Bronchial epithelial cell (primary cell): Measurements from ENCODE around the gene KLF7. TPM values are rescaled to one million over a fixed set of nuclear protein-coding genes. Genes with fewer than 3 reads are reported as not detected.

Source experiments
- DNase-seq: peaks from one replicate; pipeline ENCODE4 v3.0.0-alpha.2; 2010; ENCODE audit warnings: low read depth
- FAIRE-seq: peaks from 2 replicates; lab custom pipeline; 2011; peaks lifted over from hg19 to GRCh38; lab: Jason Lieb, UNC
- H3K27me3 ChIP-seq: 2 replicates; pipeline ENCODE4 v1.5.1; 2011; ENCODE audit warnings: low read length; ENCODE audit not compliant: control insufficient read depth, insufficient read depth
- H3K36me3 ChIP-seq: 2 replicates; pipeline ENCODE4 v1.5.1; 2011; ENCODE audit warnings: low read length; ENCODE audit not compliant: control insufficient read depth, insufficient read depth
- H3K4me3 ChIP-seq: 2 replicates; pipeline ENCODE4 v1.5.1; 2011; ENCODE audit warnings: mild to moderate bottlenecking, low read depth, low read length, control low read depth
- CTCF ChIP-seq: IDR thresholded peaks from 2 replicates; pipeline ENCODE4 v1.5.1; 2011; ENCODE audit warnings: mild to moderate bottlenecking, moderate library complexity, low read length, control low read depth, inconsistent platforms; ENCODE audit not compliant: insufficient read depth, severe bottlenecking
- total RNA-seq: library from RNA; depleted of rRNA; stranded (reverse); fragments of >200 nt; gene quantifications from 2 replicates; pipeline ENCODE4 v1.2.1, GENCODE V29; 2014

KLF7 gene
- total RNA-seq, 1 donor from 2014 or later, result 40.5 TPM

- no peaks in the 10 kb centered on the region for H3K36me3 ChIP-seq
- H3K4me3 ChIP-seq, result no peak overlapping the region
- no peak for TF ChIP-seq CTCF
- H3K27me3 ChIP-seq, result no peaks in the 10 kb centered on the region
- DNase-seq, result no peak
- no peak for FAIRE-seq
Observed at GRCh38 chr2:207182911-207183310, 17.2 kb upstream of the KLF7 start.

- no peak for DNase-seq
- Histone ChIP-seq H3K27me3 (no peaks in the 10 kb centered on the region), H3K36me3 (no peaks in the 10 kb centered on the region), H3K4me3 (no peak overlapping the region)
- no peak for FAIRE-seq
- TF ChIP-seq CTCF, result no peak
Observed at GRCh38 chr2:207181526-207182274, 16.0 kb upstream of the KLF7 start.

GRCh38 chr2:207180741-207181140, 15.0 kb upstream of the KLF7 start:
- H3K27me3 ChIP-seq, result no peaks in the 10 kb centered on the region
- DNase-seq (no peak), FAIRE-seq (no peak)
- no peak overlapping the region for H3K4me3 ChIP-seq
- no peaks in the 10 kb centered on the region for H3K36me3 ChIP-seq
- TF ChIP-seq CTCF, result no peak

GRCh38 chr2:207176247-207176646, 10.5 kb upstream of the KLF7 start:
- no peak for FAIRE-seq
- Histone ChIP-seq H3K36me3 (no peaks in the 10 kb centered on the region), H3K4me3 (no peak overlapping the region), H3K27me3 (no peaks in the 10 kb centered on the region)
- DNase-seq, result no peak
- TF ChIP-seq CTCF, result no peak

GRCh38 chr2:207173641-207174040, 7.9 kb upstream of the KLF7 start:
- Histone ChIP-seq H3K36me3 (no peaks in the 10 kb centered on the region), H3K27me3 (no peaks in the 10 kb centered on the region), H3K4me3 (no peak overlapping the region)
- no peak for TF ChIP-seq CTCF
- DNase-seq (no peak), FAIRE-seq (no peak)
